HAP-1 (cell line): ENCODE measurements around the gene POLR2F.

Experiments
- DNase-seq, 2 experiments: peaks; one replicate each; pipeline ENCODE4 v3.0.0-alpha.2; 2016 to 2020; ENCODE audit warnings: low spot score in 2 of 2
- H3K27me3 ChIP-seq: fragments of 250-450 bp; sonication (Bioruptor Pico); 2 replicates; pipeline ENCODE4 v1.5.1; 2020; ENCODE audit warnings: low read depth, mild to moderate bottlenecking, moderate library complexity
- H3K36me3 ChIP-seq: fragments of 250-450 bp; sonication (Bioruptor Pico); replicated peaks from 2 replicates; pipeline ENCODE4 v1.5.1; 2020; ENCODE audit warnings: mild to moderate bottlenecking
- H3K4me1 ChIP-seq: fragments of 250-450 bp; sonication (Bioruptor Pico); 2 replicates; pipeline ENCODE4 v1.5.1; 2020; ENCODE audit warnings: mild to moderate bottlenecking
- H3K4me3 ChIP-seq: fragments of 250-450 bp; sonication (Bioruptor Pico); 2 replicates; pipeline ENCODE4 v1.5.1; 2020; ENCODE audit warnings: mild to moderate bottlenecking, moderate library complexity
- H3K9me3 ChIP-seq: fragments of 250-450 bp; sonication (Bioruptor Pico); 2 replicates; pipeline ENCODE4 v1.5.1; 2020; ENCODE audit warnings: mild to moderate bottlenecking, moderate library complexity
- in situ Hi-C: fragments of 300-500 bp; cut with MboI; formaldehyde crosslinking; loops from 3 replicates; pipeline ENCODE4 v1.14.3; 2020; ENCODE audit warnings: low sequenced_read_pairs, inconsistent platforms, mixed read lengths

POLR2F gene

DNA sequence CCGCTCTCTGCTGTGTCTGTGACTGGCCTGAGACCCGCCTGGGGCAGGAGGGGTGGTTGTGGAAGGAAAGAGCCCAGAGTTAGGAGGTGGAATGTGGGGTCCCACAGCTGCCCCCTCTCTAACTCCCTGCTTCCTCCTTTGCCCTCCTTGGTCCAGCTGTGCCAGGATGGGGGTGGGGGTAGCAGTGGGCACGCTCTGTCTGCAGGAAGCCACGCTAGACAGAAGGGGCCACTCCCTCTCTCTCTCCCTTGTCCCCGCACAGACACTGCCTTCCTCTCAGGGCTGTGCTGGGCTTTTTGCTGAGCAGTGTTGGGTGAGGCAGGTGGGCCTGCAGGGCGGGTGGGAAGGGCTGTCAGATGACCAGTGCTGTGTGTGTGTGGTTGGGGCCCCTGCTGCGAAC, 32.9 kb downstream of the POLR2F start:
- no peaks in the 10 kb centered on the region for H3K27me3 ChIP-seq
- H3K4me3 ChIP-seq: no peak overlapping the region
- H3K4me1 ChIP-seq: no peaks in the 10 kb centered on the region
- in situ Hi-C loops: no loop called here
- H3K9me3 ChIP-seq: no peaks in the 10 kb centered on the region
- DNase-seq: no peak
- H3K36me3 ChIP-seq: no peaks in the 10 kb centered on the region

DNA sequence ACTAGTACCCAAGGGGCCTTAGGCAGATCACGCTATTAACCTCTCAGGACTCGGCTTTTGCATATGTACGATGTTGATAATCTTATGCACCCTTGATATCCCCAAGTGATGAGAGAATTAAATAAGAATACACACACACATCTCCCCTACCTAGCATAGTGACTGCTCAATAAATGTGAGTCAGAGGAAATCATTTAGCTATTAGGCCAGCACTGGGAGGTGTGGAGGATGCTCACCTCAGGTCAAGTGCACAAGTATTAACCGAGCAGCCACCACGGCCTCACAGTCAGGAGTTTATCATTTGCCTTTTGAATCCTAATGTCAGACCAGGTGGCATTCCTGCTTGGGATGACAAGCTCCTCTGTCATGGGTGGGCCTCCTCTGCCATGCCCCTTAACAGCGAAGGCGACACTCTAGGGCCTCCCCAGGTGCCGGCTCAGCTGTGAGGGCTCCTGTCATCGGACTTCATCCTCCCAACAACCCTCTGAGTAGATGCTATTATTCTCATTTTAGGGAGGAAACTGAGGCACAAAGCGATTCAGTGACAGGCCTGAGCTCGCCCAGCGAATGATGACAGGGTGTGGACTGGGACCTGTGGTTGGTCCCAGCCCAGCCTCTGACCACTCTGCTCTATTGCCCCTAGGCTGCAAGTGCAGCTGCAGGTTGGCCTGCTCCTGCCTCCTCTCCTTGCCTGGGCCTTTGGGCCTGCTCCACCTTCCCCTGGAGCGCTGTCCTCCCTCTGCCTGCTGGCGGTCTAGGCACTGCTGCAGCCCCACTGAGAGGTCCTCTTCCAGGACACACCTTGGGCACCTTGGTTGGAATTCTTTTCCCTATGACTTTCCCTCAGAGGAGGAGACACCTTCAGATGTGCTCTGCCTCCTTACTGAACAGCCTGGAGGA, 35.9 kb downstream of the POLR2F start:
- Histone ChIP-seq H3K36me3 (no peaks in the 10 kb centered on the region), H3K9me3 (no peaks in the 10 kb centered on the region), H3K27me3 (no peaks in the 10 kb centered on the region), H3K4me3 (no peak overlapping the region), H3K4me1 (no peaks in the 10 kb centered on the region)
- no peak for DNase-seq
- in situ Hi-C loops: no loop called here

DNA sequence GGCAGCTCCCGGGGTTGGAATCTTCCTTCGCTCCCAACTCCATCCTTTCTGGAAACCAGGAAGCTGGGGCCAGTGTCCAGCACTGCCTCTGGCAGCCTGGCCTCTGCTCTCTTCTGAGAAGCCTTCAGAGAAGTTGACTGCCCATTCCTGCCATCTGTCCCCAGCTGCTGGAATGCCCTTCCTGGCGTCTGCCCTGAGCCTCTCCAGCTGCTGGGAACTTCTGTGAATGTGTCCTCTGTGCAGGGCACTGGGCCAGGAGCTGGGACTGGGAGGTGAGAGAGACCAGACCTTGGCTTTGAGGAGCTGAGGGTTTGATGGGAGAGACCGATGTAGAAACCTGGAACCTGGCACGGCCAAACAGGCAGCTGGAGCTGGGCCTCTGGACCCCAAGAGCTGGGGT, 36.8 kb downstream of the POLR2F start:
- H3K4me3 ChIP-seq: no peak overlapping the region
- H3K4me1 ChIP-seq: no peaks in the 10 kb centered on the region
- in situ Hi-C loops: no loop called here
- H3K9me3 ChIP-seq: no peaks in the 10 kb centered on the region
- DNase-seq: no peak
- H3K27me3 ChIP-seq: no peaks in the 10 kb centered on the region
- H3K36me3 ChIP-seq: no peaks in the 10 kb centered on the region

DNA sequence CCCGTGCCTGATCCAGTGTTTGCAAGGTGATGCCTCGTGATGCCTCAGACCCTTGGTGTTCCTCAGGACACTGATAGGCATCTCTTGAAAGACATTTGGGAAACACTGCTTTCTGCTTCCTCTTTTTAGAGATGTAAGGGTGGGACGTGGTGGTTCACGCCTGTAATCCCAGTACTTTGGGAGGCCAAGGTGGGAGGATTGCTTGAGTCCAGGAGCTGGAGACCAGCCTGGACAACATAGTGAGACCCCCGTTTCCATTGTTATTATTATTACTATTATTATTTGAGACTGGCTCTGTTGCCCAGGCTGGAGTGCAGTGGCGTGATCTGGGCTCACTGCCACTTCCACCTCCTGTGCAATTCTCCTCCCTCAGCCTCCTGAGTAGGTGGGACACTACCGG, 37.4 kb downstream of the POLR2F start:
- in situ Hi-C loops: no loop called here
- H3K27me3 ChIP-seq: no peaks in the 10 kb centered on the region
- no peaks in the 10 kb centered on the region for H3K36me3 ChIP-seq
- H3K4me3 ChIP-seq: no peak overlapping the region
- H3K4me1 ChIP-seq: no peaks in the 10 kb centered on the region
- no peaks in the 10 kb centered on the region for H3K9me3 ChIP-seq
- no peak for DNase-seq

DNA sequence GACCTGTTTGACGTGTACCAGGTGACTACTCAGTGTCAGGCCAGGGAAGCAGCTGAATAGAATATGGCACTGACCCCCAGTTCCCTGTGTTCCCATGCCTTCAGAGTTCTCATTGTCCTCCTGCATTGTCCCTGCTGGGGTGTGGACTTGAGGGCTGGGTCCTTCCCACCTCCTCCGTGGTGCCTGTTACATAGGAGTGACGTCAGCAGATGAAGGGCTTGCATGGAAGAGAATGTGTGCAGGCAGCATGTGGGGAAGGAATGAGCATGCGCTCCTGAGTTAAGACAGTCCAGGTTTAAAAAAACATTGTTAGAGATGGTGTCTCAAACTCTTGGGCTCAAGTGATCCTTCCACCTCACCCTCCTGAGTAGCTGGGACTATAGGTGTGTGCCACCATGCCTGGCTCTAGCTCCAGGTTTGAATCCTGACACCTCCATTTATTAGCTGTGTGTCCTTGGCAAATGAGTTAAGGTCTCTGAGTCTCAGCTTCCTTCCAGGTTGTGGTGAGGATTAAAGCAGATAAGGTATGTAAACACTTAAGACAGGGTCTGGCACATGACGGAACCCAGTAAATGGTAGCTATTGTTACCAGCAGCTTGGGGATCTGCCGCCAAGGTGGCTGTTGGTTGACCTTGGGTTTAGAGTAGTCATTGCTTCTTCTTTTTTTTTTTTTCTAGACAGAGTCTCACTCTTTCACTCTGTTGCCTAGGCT, 38.4 kb downstream of the POLR2F start:
- in situ Hi-C loops: no loop called here
- H3K36me3 ChIP-seq: no peaks in the 10 kb centered on the region
- no peaks in the 10 kb centered on the region for H3K4me1 ChIP-seq
- DNase-seq: no peak
- H3K27me3 ChIP-seq: no peaks in the 10 kb centered on the region
- H3K4me3 ChIP-seq: no peak overlapping the region
- H3K9me3 ChIP-seq: no peaks in the 10 kb centered on the region

DNA sequence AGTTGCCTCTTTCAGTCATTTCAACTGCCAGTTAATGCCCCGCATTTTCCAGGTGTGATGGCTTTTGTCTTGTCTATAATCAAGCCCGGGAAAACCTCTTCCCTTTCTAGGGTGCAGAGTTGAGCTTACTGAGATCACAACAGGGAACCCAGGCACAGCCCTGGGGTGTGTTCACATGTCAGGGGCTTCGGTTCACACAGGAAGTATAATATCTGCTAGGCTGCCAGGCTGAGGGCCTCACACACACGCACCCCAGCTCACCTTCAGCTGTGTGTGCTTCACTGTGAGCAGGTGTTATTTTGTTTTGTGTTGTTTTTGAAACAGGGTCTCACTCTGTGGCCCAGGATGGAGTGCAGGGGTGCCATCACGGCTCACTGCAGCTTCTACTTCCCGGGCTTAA, 40.5 kb downstream of the POLR2F start:
- Histone ChIP-seq H3K4me1 (no peaks in the 10 kb centered on the region), H3K27me3 (no peaks in the 10 kb centered on the region), H3K4me3 (no peak overlapping the region), H3K9me3 (no peaks in the 10 kb centered on the region), H3K36me3 (no peaks in the 10 kb centered on the region)
- DNase-seq: no peak
- in situ Hi-C loops: no loop called here

DNA sequence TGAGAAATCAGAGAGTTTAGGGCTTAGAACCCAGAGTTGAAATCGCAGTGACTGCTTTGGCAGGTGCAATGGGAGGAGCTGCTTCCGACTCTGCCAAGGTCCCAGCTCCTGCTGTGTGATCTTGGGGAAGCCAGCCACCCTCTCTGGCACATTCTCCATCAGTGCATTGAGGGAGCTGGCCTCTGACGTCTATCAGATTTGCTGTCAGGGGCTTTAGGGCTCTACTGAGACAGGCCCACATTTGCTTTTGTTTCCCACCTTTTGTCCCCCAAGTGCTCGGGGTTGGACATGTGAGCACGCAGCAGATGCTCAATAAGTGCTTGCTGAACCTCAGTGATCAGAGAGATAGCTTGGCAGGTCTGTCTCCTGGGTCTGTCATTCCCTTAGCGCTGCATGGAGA, 41.5 kb downstream of the POLR2F start:
- in situ Hi-C loops: no loop called here
- DNase-seq: no peak

DNA sequence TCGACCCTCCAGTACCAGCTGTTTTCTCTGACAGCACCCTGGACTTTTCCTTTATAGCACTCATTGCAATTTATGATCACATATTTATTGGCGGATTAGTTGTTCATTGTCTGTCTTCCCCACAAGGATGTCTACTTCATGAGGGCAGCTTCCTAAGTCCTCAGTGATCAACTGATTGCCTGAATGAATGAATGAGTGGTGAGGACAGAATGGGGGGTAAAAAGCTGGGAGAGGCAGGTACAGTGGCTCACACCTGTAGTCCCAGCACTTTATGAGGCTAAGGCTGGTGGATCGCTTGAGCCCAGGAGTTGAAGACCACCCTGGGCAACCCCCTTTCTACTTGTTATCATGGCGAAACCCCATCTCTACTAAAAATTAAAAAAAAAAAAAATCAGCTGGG, 42.0 kb downstream of the POLR2F start:
- Histone ChIP-seq H3K4me3 (no peak overlapping the region), H3K4me1 (no peaks in the 10 kb centered on the region), H3K9me3 (no peaks in the 10 kb centered on the region), H3K27me3 (no peaks in the 10 kb centered on the region), H3K36me3 (no peaks in the 10 kb centered on the region)
- in situ Hi-C loops: no loop called here
- no peak for DNase-seq

More for the DNA sequence above, 41.5 kb downstream of the POLR2F start:
- Histone ChIP-seq H3K4me1 (no peaks in the 10 kb centered on the region), H3K27me3 (no peaks in the 10 kb centered on the region), H3K36me3 (no peaks in the 10 kb centered on the region), H3K9me3 (no peaks in the 10 kb centered on the region), H3K4me3 (no peak overlapping the region)

DNA sequence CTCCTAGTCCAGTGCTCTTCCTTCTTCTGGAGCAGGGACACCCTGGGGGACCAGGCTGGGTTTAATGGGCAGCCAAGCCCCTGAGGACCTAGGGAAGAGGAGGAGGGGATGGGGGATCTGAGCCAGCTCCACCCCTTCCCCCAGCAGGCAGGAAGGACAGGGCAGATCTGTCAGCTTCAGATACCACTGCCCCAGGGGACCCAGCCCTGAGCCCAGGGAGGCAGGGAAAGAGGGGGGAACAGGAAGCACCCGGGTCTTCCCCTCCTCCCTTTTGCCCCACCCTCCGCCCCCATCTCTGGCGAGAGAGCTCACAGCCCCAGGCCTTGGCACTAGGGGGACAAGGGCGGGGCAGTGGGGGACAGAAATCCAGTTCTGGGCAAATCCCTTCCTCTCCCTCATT, 42.6 kb downstream of the POLR2F start:
- no peak overlapping the region for H3K4me3 ChIP-seq
- in situ Hi-C loops: no loop called here
- H3K9me3 ChIP-seq: no peaks in the 10 kb centered on the region
- H3K36me3 ChIP-seq: no peaks in the 10 kb centered on the region
- no peaks in the 10 kb centered on the region for H3K27me3 ChIP-seq
- DNase-seq: no peak
- no peaks in the 10 kb centered on the region for H3K4me1 ChIP-seq

DNA sequence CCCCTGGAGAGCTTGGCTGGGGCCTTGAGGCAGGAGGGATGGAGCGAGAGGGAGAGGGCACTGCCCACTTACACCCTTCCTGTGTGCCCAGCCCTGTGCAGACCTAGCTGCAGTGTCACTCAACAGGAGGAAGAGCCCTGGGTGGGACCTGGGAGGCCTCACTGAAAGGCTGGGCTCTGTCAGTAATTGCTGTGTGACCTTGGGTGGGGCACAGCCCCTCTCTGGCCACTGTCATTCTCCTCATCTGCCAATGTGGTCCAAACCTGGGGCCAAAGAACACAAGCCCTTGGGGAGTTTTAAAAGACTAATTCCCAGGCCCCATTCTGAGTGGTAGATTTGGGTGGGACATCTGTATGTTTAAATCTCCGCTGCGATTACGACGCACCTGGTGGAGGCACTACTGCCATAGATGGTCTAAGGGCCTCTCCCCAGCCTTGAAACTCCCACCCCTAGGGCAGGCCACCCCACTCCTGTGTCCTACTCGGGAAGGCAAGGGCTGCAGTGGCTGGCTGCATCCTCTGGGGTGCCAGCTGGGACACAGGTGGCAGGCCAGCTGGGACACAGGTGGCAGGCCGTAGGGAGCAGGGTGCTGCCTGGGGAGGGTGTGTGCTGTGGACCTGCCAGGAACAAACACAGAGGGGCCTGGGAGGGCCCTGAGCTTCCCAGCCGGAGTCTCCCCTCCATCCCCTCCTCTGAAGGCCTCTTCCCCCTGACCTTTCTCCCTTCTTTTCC, 43.2 kb downstream of the POLR2F start:
- H3K4me3 ChIP-seq: no peak overlapping the region
- H3K27me3 ChIP-seq: no peaks in the 10 kb centered on the region
- no peak for DNase-seq
- no peaks in the 10 kb centered on the region for H3K4me1 ChIP-seq
- H3K9me3 ChIP-seq: no peaks in the 10 kb centered on the region
- H3K36me3 ChIP-seq: no peaks in the 10 kb centered on the region
- in situ Hi-C loops: no loop called here

DNA sequence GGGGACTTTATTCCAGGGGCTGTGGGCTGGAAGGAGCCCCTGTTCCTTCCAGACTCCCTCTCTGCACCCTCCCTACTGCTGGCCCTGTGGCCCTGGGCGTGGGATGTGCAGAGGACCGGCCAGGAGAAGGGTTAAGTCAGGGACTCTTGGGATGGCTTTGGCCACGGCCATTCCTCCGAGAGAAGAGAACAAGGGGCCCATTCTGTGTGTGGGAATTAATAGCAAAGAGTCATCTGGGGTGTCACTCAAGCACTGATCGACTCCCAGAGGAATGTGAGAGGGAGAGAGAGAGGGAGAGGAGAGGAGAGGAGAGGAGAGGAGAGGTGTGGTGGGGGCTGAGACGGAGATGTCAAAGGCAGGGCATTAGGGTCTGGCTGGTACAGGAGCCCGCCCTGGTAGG, 45.0 kb downstream of the POLR2F start:
- in situ Hi-C loops: no loop called here

DNA sequence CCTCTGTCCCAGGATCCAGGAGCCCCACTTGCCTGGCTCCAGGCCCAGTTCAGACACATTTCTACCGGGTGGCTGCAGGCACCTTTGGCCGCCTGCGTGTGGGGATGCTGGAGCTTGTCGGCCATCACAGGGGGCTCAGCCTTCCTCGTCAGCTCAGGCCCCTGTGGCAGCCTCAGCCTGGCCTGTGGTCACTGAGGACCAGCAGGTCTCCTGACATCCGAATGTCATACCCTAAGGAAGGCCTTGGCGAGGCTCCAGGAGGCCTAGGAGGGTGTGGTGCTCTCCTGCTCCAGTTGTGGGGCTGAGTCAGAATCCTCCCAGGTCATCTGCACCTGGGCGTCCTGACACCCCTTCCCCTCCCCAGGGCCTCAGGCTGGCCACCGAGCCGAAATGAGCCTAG, 45.7 kb downstream of the POLR2F start:
- in situ Hi-C loops: no loop called here
- no peaks in the 10 kb centered on the region for H3K4me1 ChIP-seq
- DNase-seq: no peak
- H3K4me3 ChIP-seq: no peak overlapping the region
- H3K36me3 ChIP-seq: no peaks in the 10 kb centered on the region
- no peaks in the 10 kb centered on the region for H3K9me3 ChIP-seq
- H3K27me3 ChIP-seq: no peaks in the 10 kb centered on the region

More for the DNA sequence above, 45.0 kb downstream of the POLR2F start:
- Histone ChIP-seq H3K4me3 (no peak overlapping the region), H3K27me3 (no peaks in the 10 kb centered on the region), H3K9me3 (no peaks in the 10 kb centered on the region), H3K36me3 (no peaks in the 10 kb centered on the region), H3K4me1 (no peaks in the 10 kb centered on the region)
- no peak for DNase-seq

DNA sequence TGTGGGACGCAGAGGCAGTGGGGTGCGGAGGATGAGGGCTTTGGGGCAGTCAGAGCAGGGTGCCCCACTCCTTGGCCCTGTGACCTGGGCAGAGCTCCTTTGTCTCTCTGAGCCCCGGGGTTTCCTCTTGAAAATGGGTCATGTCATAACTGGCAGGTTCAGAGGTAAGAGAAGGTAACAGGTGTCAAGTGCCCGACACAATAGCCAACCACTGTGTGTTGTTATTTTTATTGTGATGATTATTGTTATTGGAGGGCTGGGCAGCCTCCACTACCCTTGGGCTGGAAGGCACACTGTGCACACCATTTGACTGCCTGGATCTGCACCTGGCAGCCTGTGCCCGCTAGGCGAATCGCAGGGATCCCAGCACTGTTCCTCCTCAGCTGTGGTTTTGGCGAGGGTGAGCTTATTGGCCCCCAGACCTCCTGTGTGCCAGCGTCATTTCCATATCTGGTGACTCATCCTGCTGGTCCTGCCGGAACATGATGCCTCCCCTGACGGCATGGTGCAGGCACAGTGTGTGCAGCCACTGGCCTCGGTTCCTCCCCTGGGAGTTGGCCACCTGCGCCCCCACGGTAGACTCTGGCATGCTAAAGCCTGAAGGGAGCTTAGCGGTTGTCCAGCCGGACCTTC, 46.3 kb downstream of the POLR2F start:
- H3K27me3 ChIP-seq: no peaks in the 10 kb centered on the region
- H3K9me3 ChIP-seq: no peaks in the 10 kb centered on the region
- no peak for DNase-seq
- no peak overlapping the region for H3K4me3 ChIP-seq
- in situ Hi-C loops: no loop called here
- H3K4me1 ChIP-seq: no peaks in the 10 kb centered on the region
- H3K36me3 ChIP-seq: no peaks in the 10 kb centered on the region
